Sigmoid colon (tissue), 7 donors: Measurements from ENCODE around the gene LPP. TPM values are rescaled to one million over a fixed set of nuclear protein-coding genes. Genes with fewer than 3 reads are reported as not detected.

ENCODE experiments used
- DNase-seq: peaks from one replicate; pipeline ENCODE4 v3.0.0-alpha.2; 2019
- H3K27ac ChIP-seq, 4 donors: fragments of 200-600 bp; sonication (generic); one replicate each; pipeline ENCODE4 v1.5.1; 2016 to 2019; ENCODE audit warnings: mild to moderate bottlenecking in 1 of 4
- H3K27me3 ChIP-seq, 3 donors: fragments of 200-600 bp; sonication (generic); one replicate each; pipeline ENCODE4 v1.5.1; 2019; ENCODE audit warnings: mild to moderate bottlenecking in 1 of 3
- H3K36me3 ChIP-seq, 4 donors: fragments of 200-600 bp; sonication (generic); one replicate each; pipeline ENCODE4 v1.5.1; 2016 to 2019
- H3K4me1 ChIP-seq, 4 donors: fragments of 200-600 bp; sonication (generic); one replicate each; pipeline ENCODE4 v1.5.1; 2017 to 2019
- H3K4me3 ChIP-seq, 4 donors: fragments of 200-600 bp; sonication (generic); one replicate each; pipeline ENCODE4 v1.5.1; 2017 to 2019; ENCODE audit warnings: mild to moderate bottlenecking in 2 of 4, moderate library complexity in 1 of 4
- H3K9me3 ChIP-seq, 4 donors: fragments of 200-600 bp in 3 of 4; sonication (generic) in 3 of 4; one replicate each; pipeline versions ENCODE4 v1.5.1 to v1.6.1; 2013 to 2019
- CTCF ChIP-seq, 4 experiments: fragments of 450-650 bp in 3 of 4; fragments of 200-600 bp in 1 of 4; IDR thresholded peaks; one replicate each; pipeline ENCODE4 v1.5.1; 2016 to 2019; ENCODE audit warnings: antibody characterized with exemption in 4 of 4, mild to moderate bottlenecking in 3 of 4, moderate library complexity in 2 of 4
- EP300 ChIP-seq, 4 donors: sonication (generic); formaldehyde crosslinking; IDR thresholded peaks; one replicate each; pipeline ENCODE4 v1.6.1; 2017; ENCODE audit warnings: antibody characterized with exemption in 4 of 4
- POLR2A ChIP-seq, 2 donors: fragments of 450-650 bp; IDR thresholded peaks; one replicate each; pipeline ENCODE4 v1.6.1; 2016; ENCODE audit warnings: antibody characterized with exemption in 2 of 2, mild to moderate bottlenecking in 2 of 2, moderate library complexity in 2 of 2
- POLR2AphosphoS5 ChIP-seq, 4 donors: sonication (generic); formaldehyde crosslinking; IDR thresholded peaks; one replicate each; pipeline ENCODE4 v1.6.1; 2017; ENCODE audit warnings: antibody characterized with exemption in 4 of 4
- WGBS, 2 donors: extraction: QIAGEN DNeasy Blood & Tissue Kit; methylation state at CpG; one replicate each; pipeline ENCODE4 v1.1.7; 2013; 5-methylcytosine and 5-hydroxymethylcytosine counted together
- intact Hi-C: fragments of 100-400 bp; cut with DNase I; formaldehyde crosslinking; loops from one replicate; pipeline ENCODE4 v1.15.1; 2023
- polyA plus RNA-seq, 3 donors: library from polyadenylated mRNA; stranded (reverse); fragments of 200-250 nt; gene quantifications; one replicate each; pipeline ENCODE4 v1.2.3, GENCODE V29; 2013
- total RNA-seq, 4 donors: library from RNA; depleted of rRNA; stranded (reverse); fragments of >200 nt; gene quantifications; one replicate each; pipeline ENCODE4 v1.1.0, GENCODE V29; 2016
- donor health status: healthy with polysubstance abuse.
- donor health status: Bipolar disorder and iron deficiency.
- donor health status: healthy.

LPP gene
- total and polyA plus RNA-seq, 7 donors: 5.3 to 1,773 (median 824) TPM

- TF ChIP-seq EP300 (IDR thresholded peaks at IDR 0.05) (peak in 1 of 4 donors; percentile 18), POLR2AphosphoS5 (IDR thresholded peaks at IDR 0.05) (no peak), CTCF (IDR thresholded peaks at IDR 0.05) (no peak), POLR2A (IDR thresholded peaks at IDR 0.05) (no peak)
- 84 to 94% methylated on average over 5 of the region's 5 CpGs for WGBS, 2 donors
Observed at GRCh38 chr3:188617988-188618701, 464.2 kb downstream of the LPP start.

GRCh38 chr3:188620752-188621151 is 466.8 kb downstream of the LPP start:
- intact Hi-C loops: loop anchor here (10.0 kb wide), 1 partner anchor 566 kb away; no protein-coding TSS in a partner anchor
- H3K36me3 ChIP-seq: peaks cover 0 to 3% (median 0%) of the 10 kb centered on the region in 4 donors
- TF ChIP-seq POLR2AphosphoS5 (IDR thresholded peaks at IDR 0.05) (no peak), CTCF (IDR thresholded peaks at IDR 0.05) (no peak), EP300 (IDR thresholded peaks at IDR 0.05) (no peak)
- no peaks in the 10 kb centered on the region for H3K9me3 ChIP-seq
- no peak overlapping the region for H3K4me3 ChIP-seq
- 96 to 97% methylated on average over 2 of the region's 2 CpGs for WGBS, 2 donors
- H3K27ac ChIP-seq: no peak overlapping the region
- H3K27me3 ChIP-seq: no peaks in the 10 kb centered on the region
- DNase-seq: no peak
- H3K4me1 ChIP-seq: peaks cover 0 to 51% (median 34%) of the 10 kb centered on the region in 4 donors

More at GRCh38 chr3:188617988-188618701, 464.2 kb downstream of the LPP start:
- intact Hi-C loops: loop anchor here (10.0 kb wide), 1 partner anchor 873 kb away; the partner anchor contains the start of gene BCL6
- peaks cover 0 to 31% (median 16%) of the 10 kb centered on the region in 4 donors for H3K4me1 ChIP-seq
- H3K4me3 ChIP-seq: no peak overlapping the region
- no peaks in the 10 kb centered on the region for H3K27me3 ChIP-seq
- no peak for DNase-seq
- H3K9me3 ChIP-seq: no peaks in the 10 kb centered on the region
- peaks cover 0 to 3% (median 0%) of the 10 kb centered on the region in 4 donors for H3K36me3 ChIP-seq
- H3K27ac ChIP-seq: peak overlapping the region in 3 of 4 donors; percentile 8 to 55 (median 44)

- DNase-seq: peak; percentile 87
- Histone ChIP-seq H3K9me3 (no peaks in the 10 kb centered on the region), H3K36me3 (peaks cover 0 to 4% (median 0%) of the 10 kb centered on the region in 4 donors), H3K27ac (peak overlapping the region; percentile 60 to 72 (median 70)), H3K4me1 (peaks cover 0 to 37% (median 22%) of the 10 kb centered on the region in 4 donors), H3K27me3 (no peaks in the 10 kb centered on the region), H3K4me3 (no peak overlapping the region)
- WGBS, 2 donors: 68 to 72% methylated on average over 3 of the region's 3 CpGs
- intact Hi-C loops: loop anchor here (10.0 kb wide), 1 partner anchor 570 kb away; no protein-coding TSS in a partner anchor
- TF ChIP-seq CTCF (IDR thresholded peaks at IDR 0.05): no peak
- peak in 2 of 4 donors; percentile 41 to 86 for TF ChIP-seq EP300 (IDR thresholded peaks at IDR 0.05)
- no peak for TF ChIP-seq POLR2A (IDR thresholded peaks at IDR 0.05)
- TF ChIP-seq POLR2AphosphoS5 (IDR thresholded peaks at IDR 0.05): peak; percentile 43 to 71 (median 60)
Observed at GRCh38 chr3:188624384-188624783, 470.4 kb downstream of the LPP start.

GRCh38 chr3:188624828-188625227 is 470.9 kb downstream of the LPP start:
- Histone ChIP-seq H3K4me1 (peaks cover 0 to 36% (median 22%) of the 10 kb centered on the region in 4 donors), H3K27ac (peak overlapping the region; percentile 60 to 72 (median 70)), H3K36me3 (peaks cover 0 to 3% (median 0%) of the 10 kb centered on the region in 4 donors), H3K9me3 (no peaks in the 10 kb centered on the region), H3K4me3 (no peak overlapping the region), H3K27me3 (no peaks in the 10 kb centered on the region)
- intact Hi-C loops: loop anchor here (10.0 kb wide), 1 partner anchor 570 kb away; no protein-coding TSS in a partner anchor
- TF ChIP-seq POLR2A (IDR thresholded peaks at IDR 0.05): no peak
- TF ChIP-seq EP300 (IDR thresholded peaks at IDR 0.05): no peak
- TF ChIP-seq CTCF (IDR thresholded peaks at IDR 0.05): no peak
- no peak for TF ChIP-seq POLR2AphosphoS5 (IDR thresholded peaks at IDR 0.05)
- no peak for DNase-seq
